ENCODE data around the gene KRTAP6-3. TPM values are rescaled to one million over a fixed set of nuclear protein-coding genes. Genes with fewer than 3 reads are reported as not detected.

Gene KRTAP6-3
- total RNA-seq, 4 donors from 2014 or later, result not detected

- Histone ChIP-seq H3K9me3 (no peaks in the 10 kb centered on the region), H3K4me1 (no peaks in the 10 kb centered on the region), H3K36me3 (no peaks in the 10 kb centered on the region), H3K27ac (no peak overlapping the region), H3K27me3 (no peaks in the 10 kb centered on the region), H3K4me3 (no peak overlapping the region)
- TF ChIP-seq POLR2A (IDR thresholded peaks at IDR 0.05) (no peak), CTCF (IDR thresholded peaks at IDR 0.05) (no peak)
- no peak for ATAC-seq
Measured at GRCh38 chr21:30620080-30620479, 27.8 kb downstream of the KRTAP6-3 start.

GRCh38 chr21:30620522-30620921 lies 28.3 kb downstream of the KRTAP6-3 start, which contains the start of gene KRTAP20-4:
KRTAP20-4 (plus strand) TSS chr21:30620627.
- no peaks in the 10 kb centered on the region for H3K9me3 ChIP-seq
- no peaks in the 10 kb centered on the region for H3K27me3 ChIP-seq
- no peak within 1 kb of the TSS for H3K27ac ChIP-seq
- no peaks in the 10 kb centered on the region for H3K36me3 ChIP-seq
- H3K4me1 ChIP-seq, result no peaks in the 10 kb centered on the region
- TF ChIP-seq POLR2AphosphoS5 (IDR thresholded peaks at IDR 0.05) (no peak), EP300 (IDR thresholded peaks at IDR 0.05) (no peak), POLR2A (IDR thresholded peaks at IDR 0.05) (no peak), CTCF (IDR thresholded peaks at IDR 0.05) (no peak)
- no peak within 1 kb of the TSS for H3K4me3 ChIP-seq
- no peak for ATAC-seq
- 84 to 90% methylated on average over 3 of the region's 3 CpGs for WGBS, 2 donors (ENCODE audit: low coverage in 1 of 2)

GRCh38 chr21:30623362-30623761 lies 31.1 kb downstream of the KRTAP6-3 start:
- Histone ChIP-seq H3K4me3 (no peak overlapping the region), H3K36me3 (no peaks in the 10 kb centered on the region), H3K27ac (no peak overlapping the region), H3K27me3 (no peaks in the 10 kb centered on the region), H3K9me3 (no peaks in the 10 kb centered on the region), H3K4me1 (no peaks in the 10 kb centered on the region)
- 71 to 93% methylated on average over 1 to 2 of the region's 3 CpGs for WGBS, 2 donors (ENCODE audit: low coverage in 1 of 2)
- no peak for ATAC-seq
- TF ChIP-seq POLR2A (IDR thresholded peaks at IDR 0.05), result no peak
- no peak for TF ChIP-seq POLR2AphosphoS5 (IDR thresholded peaks at IDR 0.05)
- no peak for TF ChIP-seq EP300 (IDR thresholded peaks at IDR 0.05)
- no peak for TF ChIP-seq CTCF (IDR thresholded peaks at IDR 0.05)

GRCh38 chr21:30625449-30626165 lies 33.4 kb downstream of the KRTAP6-3 start:
- H3K36me3 ChIP-seq, result no peaks in the 10 kb centered on the region
- H3K4me1 ChIP-seq, result no peaks in the 10 kb centered on the region
- H3K27me3 ChIP-seq, result no peaks in the 10 kb centered on the region
- ATAC-seq, result no peak
- H3K27ac ChIP-seq, result no peak overlapping the region
- H3K9me3 ChIP-seq, result no peaks in the 10 kb centered on the region
- H3K4me3 ChIP-seq, result no peak overlapping the region
- TF ChIP-seq POLR2AphosphoS5 (IDR thresholded peaks at IDR 0.05) (no peak), POLR2A (IDR thresholded peaks at IDR 0.05) (no peak), EP300 (IDR thresholded peaks at IDR 0.05) (no peak), CTCF (IDR thresholded peaks at IDR 0.05) (no peak)
- 52 to 64% methylated on average over 2 of the region's 4 CpGs for WGBS, 2 donors (ENCODE audit: low coverage in 1 of 2)

GRCh38 chr21:30628109-30628508 lies 35.9 kb downstream of the KRTAP6-3 start:
- Histone ChIP-seq H3K4me3 (no peak overlapping the region), H3K9me3 (no peaks in the 10 kb centered on the region), H3K4me1 (no peaks in the 10 kb centered on the region), H3K27me3 (no peaks in the 10 kb centered on the region), H3K36me3 (no peaks in the 10 kb centered on the region), H3K27ac (no peak overlapping the region)
- no peak for TF ChIP-seq CTCF (IDR thresholded peaks at IDR 0.05)
- no peak for TF ChIP-seq POLR2A (IDR thresholded peaks at IDR 0.05)
- no peak for TF ChIP-seq EP300 (IDR thresholded peaks at IDR 0.05)
- no peak for TF ChIP-seq POLR2AphosphoS5 (IDR thresholded peaks at IDR 0.05)
- ATAC-seq, result no peak
- WGBS, 2 donors (ENCODE audit: low coverage in 1 of 2), result 71 to 75% methylated on average over 3 to 4 of the region's 4 CpGs

All from gastroesophageal sphincter (tissue), 4 donors.